ENCODE measurements around the gene SMIM11. TPM values are rescaled to one million over a fixed set of nuclear protein-coding genes. Genes with fewer than 3 reads are reported as not detected.

Gene SMIM11
- total and polyA plus RNA-seq, 2 of the 8 experiments (the other 6 are each of a cell fraction or from before 2014, with no cell fraction given): 1.0 to 3.2 TPM

DNA sequence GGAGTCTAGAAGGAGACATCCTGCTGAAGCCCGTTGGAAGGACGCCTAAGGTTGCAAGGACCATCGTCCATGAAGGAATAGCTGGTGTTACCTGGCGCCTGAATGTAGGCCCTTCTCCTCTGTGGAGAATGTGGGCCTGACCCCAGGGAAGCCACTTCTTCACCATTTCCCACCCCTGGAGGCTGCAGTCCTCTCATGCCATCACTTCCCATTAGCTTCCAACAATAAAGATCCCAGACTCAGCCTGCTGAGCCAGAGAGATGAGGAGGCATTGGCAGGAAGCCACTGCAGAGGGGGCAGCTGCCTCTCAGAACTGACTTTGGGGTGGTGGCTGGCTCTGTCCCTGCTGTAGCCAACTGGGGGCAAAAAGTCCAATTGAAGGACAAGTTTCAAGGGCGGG is 32.8 kb upstream of the SMIM11 start:
- ChIA-PET POLR2A (ENCODE audit: partially characterized antibody) (interaction anchor here (1.1 kb wide), 1 partner anchor 25 kb away, joined by 3 read pairs; no protein-coding TSS in a partner anchor), CTCF (ENCODE audit: partially characterized antibody) (interaction anchor here (1.0 kb wide), 3 partner anchors 12 to 269 kb away, joined by 3 to 4 read pairs (median 3); partner anchors contain the start of genes MRPS6 and SLC5A3)
- no peaks in the 10 kb centered on the region for H3K79me2 ChIP-seq (ENCODE audit: control insufficient read depth in 1 of 2, insufficient read depth in 2 of 2, low read length in 2 of 2)
- FAIRE-seq (no peak), DNase-seq (ENCODE audit: low read depth in 1 of 2, low spot score in 2 of 2) (no peak)
- H2AFZ ChIP-seq (ENCODE audit: low read length): no peak overlapping the region
- no peak overlapping the region for H4K91ac ChIP-seq (replicated peaks; ENCODE audit: insufficient read length, low read length)
- H2BK15ac ChIP-seq (ENCODE audit: low read length): no peak overlapping the region
- H2BK5ac ChIP-seq (ENCODE audit: low read depth, low read length): no peak overlapping the region
- H2AK5ac ChIP-seq (ENCODE audit: low read depth, low read length): no peak overlapping the region
- H3K56ac ChIP-seq (replicated peaks; ENCODE audit: insufficient read length, low read depth, low read length): no peak overlapping the region
- H3K36me3 ChIP-seq (ENCODE audit: control insufficient read depth in 2 of 4, insufficient read depth in 4 of 4, low read length in 3 of 4): no peaks in the 10 kb centered on the region
- no peak overlapping the region for H3K4me3 ChIP-seq (ENCODE audit: extremely low read depth in 1 of 4, insufficient read depth in 2 of 4, low read depth in 3 of 4, low read length in 4 of 4)
- H4K8ac ChIP-seq (ENCODE audit: extremely low read depth, insufficient read depth, low read length): no peak overlapping the region
- no peaks in the 10 kb centered on the region for H3K27me3 ChIP-seq (replicated peaks in 1 of 4; ENCODE audit: control insufficient read depth in 3 of 4, extremely low read depth in 1 of 4, insufficient read depth in 3 of 4, low read length in 3 of 4)
- H3K9ac ChIP-seq (replicated peaks in 1 of 4; ENCODE audit: extremely low read depth in 1 of 4, low read depth in 3 of 4, low read length in 3 of 4): no peak overlapping the region
- no peaks in the 10 kb centered on the region for H3K79me1 ChIP-seq (ENCODE audit: low read depth, low read length)
- H3K4me1 ChIP-seq (replicated peaks in 1 of 4; ENCODE audit: control insufficient read depth in 3 of 4, insufficient read depth in 4 of 4, low read length in 3 of 4): no peaks in the 10 kb centered on the region; a peak in 1 of 7 replicates
- no peak overlapping the region for H3K4ac ChIP-seq (replicated peaks; ENCODE audit: insufficient read length, low read depth, low read length)
- WGBS, 2 experiments (ENCODE audit: extremely low coverage in 1 of 2, insufficient coverage in 1 of 2, insufficient read length in 1 of 2, insufficient replicate concordance in 2 of 2, low coverage in 1 of 2, low lambda C conversion rate in 2 of 2, missing lambda C conversion rate in 1 of 2): 94% methylated on average over 5 of the region's 5 CpGs; no CpG with 5 or more reads in 1 of the 2 experiments
- no peaks in the 10 kb centered on the region for H3K9me3 ChIP-seq (ENCODE audit: insufficient read depth in 2 of 2, low read depth in 1 of 2, low read length in 1 of 2)
- no peak overlapping the region for H3K4me2 ChIP-seq (ENCODE audit: insufficient read depth in 1 of 2, low read depth in 2 of 2, low read length in 2 of 2)
- H3K27ac ChIP-seq (ENCODE audit: low read depth, low read length): no peak overlapping the region
- no peak overlapping the region for H3K14ac ChIP-seq (ENCODE audit: insufficient read length)
- H2BK12ac ChIP-seq (ENCODE audit: low read depth, low read length): no peak overlapping the region
- no peak overlapping the region for H4K5ac ChIP-seq (ENCODE audit: insufficient read length, low read depth, low read length)
- no peak overlapping the region for H3K18ac ChIP-seq (ENCODE audit: extremely low read depth, low read length)
- no peaks in the 10 kb centered on the region for H4K20me1 ChIP-seq (replicated peaks in 1 of 2; ENCODE audit: control insufficient read depth in 1 of 2, insufficient read depth in 2 of 2, low read length in 2 of 2)
- no peak overlapping the region for H2BK20ac ChIP-seq (ENCODE audit: low read length)
- H2BK120ac ChIP-seq (replicated peaks; ENCODE audit: low read depth, low read length): no peak overlapping the region
- no peak overlapping the region for H3K23ac ChIP-seq (ENCODE audit: insufficient read length)
- H3K23me2 ChIP-seq (ENCODE audit: low read depth, low read length): no peaks in the 10 kb centered on the region; the same call in 1 of the 2 replicates
- TF ChIP-seq RFX5 (IDR thresholded peaks at IDR 0.05; ENCODE audit: borderline replicate concordance, low read depth, low read length) (no peak), SRF (IDR thresholded peaks at IDR 0.05; ENCODE audit: low read depth, low read length) (no peak), USF2 (IDR thresholded peaks at IDR 0.05; ENCODE audit: low read length) (no peak), ASH2L (IDR thresholded peaks at IDR 0.05; ENCODE audit: low read length) (no peak), BCL11A (IDR thresholded peaks at IDR 0.05; ENCODE audit: low read depth in 2 of 2, low read length in 2 of 2) (no peak), BRCA1 (IDR thresholded peaks at IDR 0.05; ENCODE audit: low read depth, low read length) (no peak), POLR2AphosphoS5 (IDR thresholded peaks at IDR 0.05; ENCODE audit: low read depth, low read length) (no peak), SP1 (IDR thresholded peaks at IDR 0.05; ENCODE audit: low read depth, low read length) (no peak), TBP (IDR thresholded peaks at IDR 0.05; ENCODE audit: low read depth, low read length) (no peak), CEBPB (IDR thresholded peaks at IDR 0.05; ENCODE audit: low read depth, low read length) (no peak), BACH1 (IDR thresholded peaks at IDR 0.05; ENCODE audit: low read length) (no peak), POU5F1 (IDR thresholded peaks at IDR 0.05; ENCODE audit: low read depth, low read length) (no peak), CBX8 (IDR thresholded peaks at IDR 0.05; ENCODE audit: borderline replicate concordance, low read depth, low read length) (no peak), E2F6 (IDR thresholded peaks at IDR 0.05) (no peak)

Data from H1 (cell line).